ENCODE data around the gene YIPF2. TPM values are rescaled to one million over a fixed set of nuclear protein-coding genes. Genes with fewer than 3 reads are reported as not detected.

Gene YIPF2
- polyA plus RNA-seq, 1 of the 3 experiments (the other 2 are of a cell fraction), result 61.3 TPM

DNA sequence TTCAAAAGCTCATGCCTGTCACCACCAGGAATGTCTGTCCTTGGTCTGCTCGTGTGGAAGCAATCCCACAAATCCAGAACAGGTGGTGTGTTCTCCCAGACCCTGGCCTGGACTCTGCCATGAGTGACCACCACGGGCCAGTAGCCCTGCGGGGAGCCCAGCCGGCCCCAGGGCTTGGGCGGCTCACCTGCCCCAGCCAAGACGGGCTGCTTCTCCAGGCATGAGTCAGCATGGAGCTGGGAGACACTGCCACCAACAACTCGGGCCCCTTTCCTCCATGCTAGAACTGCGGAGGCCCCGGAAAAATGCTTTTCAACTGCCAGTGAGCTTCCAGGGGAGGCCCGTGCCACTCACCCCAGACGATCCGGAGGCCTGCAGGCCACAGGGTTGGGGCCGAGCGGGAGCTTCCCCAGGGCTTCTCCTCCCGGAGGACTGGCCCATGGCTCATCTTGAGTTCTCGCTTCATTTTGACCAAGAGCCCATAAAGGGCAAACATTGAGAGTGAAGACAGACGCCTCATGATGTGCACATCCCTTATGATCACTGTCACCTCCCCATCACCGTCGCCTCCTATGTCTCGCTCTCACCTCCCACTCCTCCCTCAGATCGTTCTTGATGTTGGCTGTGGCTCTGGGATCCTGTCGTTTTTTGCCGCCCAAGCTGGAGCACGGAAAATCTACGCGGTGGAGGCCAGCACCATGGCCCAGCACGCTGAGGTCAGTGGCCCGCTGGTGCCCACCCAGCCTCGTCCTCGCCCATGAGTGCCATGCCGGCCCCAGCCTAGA lies 16.7 kb downstream of the YIPF2 start:
- Histone ChIP-seq H3K4me1 (ENCODE audit: control insufficient read depth in 1 of 2, insufficient read depth in 2 of 2, low read depth in 1 of 2, low read length in 1 of 2) (peaks cover 4 to 17% of the 10 kb centered on the region in 2 experiments; a peak in 3 of 4 replicates), H3K9me3 (no peaks in the 10 kb centered on the region), H3K9ac (no peak overlapping the region), H3K27ac (ENCODE audit: low read depth in 2 of 2, low read length in 1 of 2) (no peak overlapping the region), H3K4me3 (ENCODE audit: low read depth in 2 of 2, low read length in 1 of 2) (no peak overlapping the region), H3K9me2 (no peaks in the 10 kb centered on the region), H3K27me3 (ENCODE audit: insufficient read depth) (no peaks in the 10 kb centered on the region), H4K20me1 (ENCODE audit: insufficient read depth) (peaks cover 7% of the 10 kb centered on the region; the same call in 1 of the 2 replicates), H3K4me2 (no peak overlapping the region), H3K36me3 (replicated peaks in 1 of 2; ENCODE audit: control insufficient read depth in 1 of 2, insufficient read depth in 2 of 2, low read length in 1 of 2) (peaks cover 9 to 33% of the 10 kb centered on the region in 2 experiments), H3K79me2 (ENCODE audit: insufficient read depth) (peaks cover 4% of the 10 kb centered on the region; the same call in 1 of the 2 replicates), H2AFZ (ENCODE audit: low read depth) (no peak overlapping the region), H3F3A (replicated peaks; ENCODE audit: insufficient read depth) (no peaks in the 10 kb centered on the region)
- TF ChIP-seq POLR2AphosphoS5 (IDR thresholded peaks at IDR 0.05; ENCODE audit: low read depth, low read length) (no peak), MXI1 (IDR thresholded peaks at IDR 0.05; ENCODE audit: low read depth, low read length) (no peak), ELF1 (IDR thresholded peaks at IDR 0.05) (no peak), NFIC (IDR thresholded peaks at IDR 0.05; ENCODE audit: borderline replicate concordance) (no peak), FOSL2 (IDR thresholded peaks at IDR 0.05; ENCODE audit: borderline replicate concordance, low read depth) (no peak), GABPA (IDR thresholded peaks at IDR 0.05; ENCODE audit: low read depth) (no peak), TEAD4 (IDR thresholded peaks at IDR 0.05; ENCODE audit: borderline replicate concordance, insufficient read depth) (no peak), RCOR1 (IDR thresholded peaks at IDR 0.05; ENCODE audit: low read length) (no peak), RXRA (IDR thresholded peaks at IDR 0.05; ENCODE audit: borderline replicate concordance, low read depth) (no peak), NRF1 (IDR thresholded peaks at IDR 0.05; ENCODE audit: low read depth, low read length) (no peak), FOXM1 (IDR thresholded peaks at IDR 0.05; ENCODE audit: low read depth) (no peak)
- TF ChIP-seq, protein P1, sequence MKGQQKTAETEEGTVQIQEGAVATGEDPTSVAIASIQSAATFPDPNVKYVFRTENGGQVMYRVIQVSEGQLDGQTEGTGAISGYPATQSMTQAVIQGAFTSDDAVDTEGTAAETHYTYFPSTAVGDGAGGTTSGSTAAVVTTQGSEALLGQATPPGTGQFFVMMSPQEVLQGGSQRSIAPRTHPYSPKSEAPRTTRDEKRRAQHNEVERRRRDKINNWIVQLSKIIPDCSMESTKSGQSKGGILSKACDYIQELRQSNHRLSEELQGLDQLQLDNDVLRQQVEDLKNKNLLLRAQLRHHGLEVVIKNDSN (IDR thresholded peaks at IDR 0.05; ENCODE audit: borderline replicate concordance, low read depth), result no peak
- TF ChIP-seq, protein P2, sequence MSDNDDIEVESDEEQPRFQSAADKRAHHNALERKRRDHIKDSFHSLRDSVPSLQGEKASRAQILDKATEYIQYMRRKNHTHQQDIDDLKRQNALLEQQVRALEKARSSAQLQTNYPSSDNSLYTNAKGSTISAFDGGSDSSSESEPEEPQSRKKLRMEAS (IDR thresholded peaks at IDR 0.05; ENCODE audit: low read depth), result no peak
- TF ChIP-seq, protein P3, sequence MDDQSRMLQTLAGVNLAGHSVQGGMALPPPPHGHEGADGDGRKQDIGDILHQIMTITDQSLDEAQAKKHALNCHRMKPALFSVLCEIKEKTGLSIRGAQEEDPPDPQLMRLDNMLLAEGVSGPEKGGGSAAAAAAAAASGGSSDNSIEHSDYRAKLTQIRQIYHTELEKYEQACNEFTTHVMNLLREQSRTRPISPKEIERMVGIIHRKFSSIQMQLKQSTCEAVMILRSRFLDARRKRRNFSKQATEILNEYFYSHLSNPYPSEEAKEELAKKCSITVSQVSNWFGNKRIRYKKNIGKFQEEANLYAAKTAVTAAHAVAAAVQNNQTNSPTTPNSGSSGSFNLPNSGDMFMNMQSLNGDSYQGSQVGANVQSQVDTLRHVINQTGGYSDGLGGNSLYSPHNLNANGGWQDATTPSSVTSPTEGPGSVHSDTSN (IDR thresholded peaks at IDR 0.05), result no peak
- TF ChIP-seq, protein P4, sequence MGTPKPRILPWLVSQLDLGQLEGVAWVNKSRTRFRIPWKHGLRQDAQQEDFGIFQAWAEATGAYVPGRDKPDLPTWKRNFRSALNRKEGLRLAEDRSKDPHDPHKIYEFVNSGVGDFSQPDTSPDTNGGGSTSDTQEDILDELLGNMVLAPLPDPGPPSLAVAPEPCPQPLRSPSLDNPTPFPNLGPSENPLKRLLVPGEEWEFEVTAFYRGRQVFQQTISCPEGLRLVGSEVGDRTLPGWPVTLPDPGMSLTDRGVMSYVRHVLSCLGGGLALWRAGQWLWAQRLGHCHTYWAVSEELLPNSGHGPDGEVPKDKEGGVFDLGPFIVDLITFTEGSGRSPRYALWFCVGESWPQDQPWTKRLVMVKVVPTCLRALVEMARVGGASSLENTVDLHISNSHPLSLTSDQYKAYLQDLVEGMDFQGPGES (IDR thresholded peaks at IDR 0.05; ENCODE audit: low read depth, low read length), result no peak
- ChIA-PET POLR2A (no interaction called here), CTCF (interaction anchor here (0.9 kb wide), 2 partner anchors 41 to 47 kb away, joined by 3 to 4 read pairs; no protein-coding TSS in a partner anchor)
- no peak for DNase-seq
- 94% methylated on average over 26 of the region's 31 CpGs for WGBS (ENCODE audit: low lambda C conversion rate)
